ENCODE measurements around the gene APBB1IP.
"Not testable (repeated sequence)": the region's sequence is repeated elsewhere in the genome, so short reads cannot be mapped to it uniquely, and the experiment has no call there.

Gene APBB1IP

GRCh38 chr10:26494018-26494417 lies 55.9 kb downstream of the APBB1IP start:
- DNase-seq, result no peak
- intact Hi-C loops (cut with DNase I; ENCODE audit: low total_unique reads), result no loop called here
- H3K27ac ChIP-seq, result no peak overlapping the region
- no peaks in the 10 kb centered on the region for H3K27me3 ChIP-seq
- no peaks in the 10 kb centered on the region for H3K36me3 ChIP-seq
- no peak overlapping the region for H3K4me3 ChIP-seq
- H3K4me1 ChIP-seq, result peaks cover 0 to 11% (median 2%) of the 10 kb centered on the region in 4 donors
- no peak for TF ChIP-seq CTCF (IDR thresholded peaks at IDR 0.05)
- H3K9me3 ChIP-seq, result no peaks in the 10 kb centered on the region

- TF ChIP-seq CTCF (IDR thresholded peaks at IDR 0.05), result no peak
- H3K27me3 ChIP-seq, result no peaks in the 10 kb centered on the region
- H3K9me3 ChIP-seq, result no peaks in the 10 kb centered on the region
- no peaks in the 10 kb centered on the region for H3K36me3 ChIP-seq
- H3K4me3 ChIP-seq, result no peak overlapping the region
- H3K4me1 ChIP-seq, result no peaks in the 10 kb centered on the region
- no peak for DNase-seq
- intact Hi-C loops (cut with DNase I; ENCODE audit: low total_unique reads), result no loop called here
- no peak overlapping the region for H3K27ac ChIP-seq
Measured at GRCh38 chr10:26499426-26499825, 61.3 kb downstream of the APBB1IP start.

GRCh38 chr10:26502986-26503385 lies 64.8 kb downstream of the APBB1IP start:
- intact Hi-C loops (cut with DNase I; ENCODE audit: low total_unique reads), result no loop called here
- DNase-seq, result no peak

GRCh38 chr10:26503911-26504310 lies 65.8 kb downstream of the APBB1IP start:
- DNase-seq, result no peak
- intact Hi-C loops (cut with DNase I; ENCODE audit: low total_unique reads), result no loop called here
- Histone ChIP-seq H3K27me3 (no peaks in the 10 kb centered on the region), H3K27ac (no peak overlapping the region), H3K4me1 (no peaks in the 10 kb centered on the region), H3K9me3 (no peaks in the 10 kb centered on the region), H3K4me3 (no peak overlapping the region), H3K36me3 (no peaks in the 10 kb centered on the region)
- no peak for TF ChIP-seq CTCF (IDR thresholded peaks at IDR 0.05)

More at GRCh38 chr10:26502986-26503385, 64.8 kb downstream of the APBB1IP start:
- Histone ChIP-seq H3K36me3 (no peaks in the 10 kb centered on the region), H3K4me1 (no peaks in the 10 kb centered on the region), H3K27ac (no peak overlapping the region), H3K9me3 (no peaks in the 10 kb centered on the region), H3K27me3 (no peaks in the 10 kb centered on the region), H3K4me3 (no peak overlapping the region)
- TF ChIP-seq CTCF (IDR thresholded peaks at IDR 0.05), result no peak

GRCh38 chr10:26504429-26504828 lies 66.3 kb downstream of the APBB1IP start:
- H3K9me3 ChIP-seq; H3K27me3 ChIP-seq; intact Hi-C loops (cut with DNase I; ENCODE audit: low total_unique reads); H3K4me1 ChIP-seq; H3K36me3 ChIP-seq; DNase-seq; H3K27ac ChIP-seq; H3K4me3 ChIP-seq: not testable (repeated sequence)

- Histone ChIP-seq H3K27ac (no peak overlapping the region), H3K4me3 (no peak overlapping the region), H3K9me3 (no peaks in the 10 kb centered on the region), H3K4me1 (no peaks in the 10 kb centered on the region), H3K36me3 (no peaks in the 10 kb centered on the region), H3K27me3 (no peaks in the 10 kb centered on the region)
- TF ChIP-seq CTCF (IDR thresholded peaks at IDR 0.05), result no peak
- intact Hi-C loops (cut with DNase I; ENCODE audit: low total_unique reads), result no loop called here
- DNase-seq, result no peak
Measured at GRCh38 chr10:26505491-26505890, 67.3 kb downstream of the APBB1IP start.
